ENCODE measurements around the gene CCSAP. TPM values are rescaled to one million over a fixed set of nuclear protein-coding genes. Genes with fewer than 3 reads are reported as not detected.

CCSAP gene
- total RNA-seq, 1 experiment from 2014 or later, result 9.5 TPM

DNA sequence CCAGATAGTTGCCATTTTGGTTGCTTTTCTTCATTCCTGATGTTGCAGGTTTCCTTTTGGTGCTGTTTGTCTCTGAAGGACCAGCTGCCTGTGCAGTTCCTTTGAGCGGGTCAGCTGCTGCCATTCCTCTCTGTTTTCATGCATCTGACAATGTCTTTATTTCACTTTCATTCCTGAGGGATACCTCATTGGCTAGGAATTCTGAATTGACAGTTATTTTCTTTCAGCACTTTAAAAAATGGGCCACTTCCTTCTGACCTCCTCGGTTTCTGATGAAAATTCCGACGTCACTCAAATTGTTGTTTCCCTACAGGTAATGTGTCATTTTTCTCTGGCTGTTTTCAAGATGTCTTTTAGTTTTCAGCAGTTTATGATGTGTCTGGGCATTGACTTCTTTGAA lies 24.8 kb downstream of the CCSAP start:
- Histone ChIP-seq H3K9ac (ENCODE audit: low read length) (no peak overlapping the region), H3K9me3 (ENCODE audit: low read length) (no peaks in the 10 kb centered on the region), H2AFZ (ENCODE audit: low read length) (no peak overlapping the region), H3K4me1 (ENCODE audit: insufficient read depth, low read length) (no peaks in the 10 kb centered on the region), H4K20me1 (ENCODE audit: low read length) (no peaks in the 10 kb centered on the region), H3K79me2 (ENCODE audit: low read length) (no peaks in the 10 kb centered on the region), H3F3A (ENCODE audit: low read length, unreplicated experiment) (no peaks in the 10 kb centered on the region), H3K27ac (ENCODE audit: low read length) (no peak overlapping the region), H3K36me3 (ENCODE audit: low read depth, low read length) (peaks cover 9% of the 10 kb centered on the region; the same call in 1 of the 2 replicates), H3K27me3 (ENCODE audit: low read length) (no peaks in the 10 kb centered on the region), H3K4me2 (ENCODE audit: low read length) (no peak overlapping the region), H3K4me3 (ENCODE audit: low read length) (no peak overlapping the region), H3K9me2 (replicated peaks; ENCODE audit: low read length) (no peaks in the 10 kb centered on the region)
- ATAC-seq (no peak), DNase-seq (no peak)
- TF ChIP-seq EZH2 (IDR thresholded peaks at IDR 0.05; ENCODE audit: low read length, unreplicated experiment) (no peak), EZH2phosphoT487 (IDR thresholded peaks at IDR 0.05; ENCODE audit: borderline replicate concordance, low read length) (no peak)
- TF ChIP-seq, protein P1, sequence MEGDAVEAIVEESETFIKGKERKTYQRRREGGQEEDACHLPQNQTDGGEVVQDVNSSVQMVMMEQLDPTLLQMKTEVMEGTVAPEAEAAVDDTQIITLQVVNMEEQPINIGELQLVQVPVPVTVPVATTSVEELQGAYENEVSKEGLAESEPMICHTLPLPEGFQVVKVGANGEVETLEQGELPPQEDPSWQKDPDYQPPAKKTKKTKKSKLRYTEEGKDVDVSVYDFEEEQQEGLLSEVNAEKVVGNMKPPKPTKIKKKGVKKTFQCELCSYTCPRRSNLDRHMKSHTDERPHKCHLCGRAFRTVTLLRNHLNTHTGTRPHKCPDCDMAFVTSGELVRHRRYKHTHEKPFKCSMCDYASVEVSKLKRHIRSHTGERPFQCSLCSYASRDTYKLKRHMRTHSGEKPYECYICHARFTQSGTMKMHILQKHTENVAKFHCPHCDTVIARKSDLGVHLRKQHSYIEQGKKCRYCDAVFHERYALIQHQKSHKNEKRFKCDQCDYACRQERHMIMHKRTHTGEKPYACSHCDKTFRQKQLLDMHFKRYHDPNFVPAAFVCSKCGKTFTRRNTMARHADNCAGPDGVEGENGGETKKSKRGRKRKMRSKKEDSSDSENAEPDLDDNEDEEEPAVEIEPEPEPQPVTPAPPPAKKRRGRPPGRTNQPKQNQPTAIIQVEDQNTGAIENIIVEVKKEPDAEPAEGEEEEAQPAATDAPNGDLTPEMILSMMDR (conservative IDR thresholded peaks at IDR 0.05; ENCODE audit: low read depth, low read length), result no peak
- BruUV-seq (replicated peaks), result no TSS peak
- intact Hi-C loops (cut with micrococcal nuclease), result no loop called here
- ChIA-PET CTCF (no interaction called here), POLR2A (ENCODE audit: unreplicated experiment) (no interaction called here)

DNA sequence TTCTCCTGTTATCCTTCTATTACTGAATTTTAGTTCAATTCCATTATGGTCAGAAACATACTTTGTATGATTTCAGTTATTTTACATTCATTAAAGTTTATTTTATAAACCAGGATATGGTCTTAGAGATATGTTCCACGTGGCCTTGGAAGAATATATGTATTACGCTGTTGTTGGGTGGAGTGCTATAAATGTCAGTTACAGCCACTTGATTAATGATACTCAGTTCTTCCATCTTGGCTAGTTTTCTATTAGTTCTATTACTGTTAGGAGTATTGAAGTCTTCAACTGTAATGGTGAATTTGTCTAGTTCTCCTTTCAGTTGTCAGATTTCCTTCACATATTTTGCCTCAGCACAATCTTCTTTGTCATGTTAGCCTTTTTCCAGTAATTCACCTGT lies 26.7 kb downstream of the CCSAP start:
- no peak overlapping the region for H3K4me2 ChIP-seq (ENCODE audit: low read length)
- no TSS peak for BruUV-seq (replicated peaks)

DNA sequence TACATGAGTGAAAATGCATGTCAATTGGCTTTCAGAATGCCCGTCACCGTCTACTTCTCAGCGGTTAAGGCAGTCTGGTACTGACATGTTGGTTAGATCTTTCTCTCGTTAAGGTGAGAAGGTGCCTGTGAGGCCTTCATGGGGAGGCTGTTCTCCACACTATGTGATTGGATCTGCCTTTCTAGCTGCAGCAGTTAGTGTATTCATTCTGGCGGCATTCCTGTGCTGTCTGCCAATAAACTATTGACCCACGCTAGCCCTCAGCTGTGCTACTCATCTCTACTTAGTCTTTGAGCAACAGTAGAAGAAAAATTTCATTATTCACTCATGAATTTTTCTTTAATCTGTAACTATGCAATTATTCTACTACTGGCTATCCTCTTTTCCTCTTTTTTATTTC lies 32.0 kb downstream of the CCSAP start:
- Histone ChIP-seq H3F3A (ENCODE audit: low read length, unreplicated experiment) (no peaks in the 10 kb centered on the region), H3K4me2 (ENCODE audit: low read length) (no peak overlapping the region), H3K9me3 (ENCODE audit: low read length) (no peaks in the 10 kb centered on the region), H3K4me1 (ENCODE audit: insufficient read depth, low read length) (no peaks in the 10 kb centered on the region), H4K20me1 (ENCODE audit: low read length) (no peaks in the 10 kb centered on the region), H3K79me2 (ENCODE audit: low read length) (no peaks in the 10 kb centered on the region), H3K4me3 (ENCODE audit: low read length) (no peak overlapping the region), H3K36me3 (ENCODE audit: low read depth, low read length) (peaks cover 9% of the 10 kb centered on the region; the same call in 1 of the 2 replicates), H3K27ac (ENCODE audit: low read length) (no peak overlapping the region), H2AFZ (ENCODE audit: low read length) (no peak overlapping the region), H3K27me3 (ENCODE audit: low read length) (no peaks in the 10 kb centered on the region), H3K9ac (ENCODE audit: low read length) (no peak overlapping the region), H3K9me2 (replicated peaks; ENCODE audit: low read length) (no peaks in the 10 kb centered on the region)
- DNase-seq, result no peak
- ATAC-seq, result no peak
- intact Hi-C loops (cut with micrococcal nuclease), result no loop called here
- CTCF ChIA-PET, result no interaction called here
- TF ChIP-seq, protein P1 (conservative IDR thresholded peaks at IDR 0.05; ENCODE audit: low read depth, low read length), result no peak
- TF ChIP-seq EZH2phosphoT487 (IDR thresholded peaks at IDR 0.05; ENCODE audit: borderline replicate concordance, low read length), result no peak
- no peak for TF ChIP-seq EZH2 (IDR thresholded peaks at IDR 0.05; ENCODE audit: low read length, unreplicated experiment)
- no TSS peak for BruUV-seq (replicated peaks)
- POLR2A ChIA-PET (ENCODE audit: unreplicated experiment), result no interaction called here

More for the DNA sequence above, 26.7 kb downstream of the CCSAP start:
- no peak for ATAC-seq
- Histone ChIP-seq H2AFZ (ENCODE audit: low read length) (no peak overlapping the region), H4K20me1 (ENCODE audit: low read length) (no peaks in the 10 kb centered on the region), H3K9ac (ENCODE audit: low read length) (no peak overlapping the region), H3K27me3 (ENCODE audit: low read length) (no peaks in the 10 kb centered on the region), H3K36me3 (ENCODE audit: low read depth, low read length) (no peaks in the 10 kb centered on the region), H3K4me1 (ENCODE audit: insufficient read depth, low read length) (no peaks in the 10 kb centered on the region), H3K9me2 (replicated peaks; ENCODE audit: low read length) (no peaks in the 10 kb centered on the region), H3K4me3 (ENCODE audit: low read length) (no peak overlapping the region), H3K27ac (ENCODE audit: low read length) (no peak overlapping the region), H3K9me3 (ENCODE audit: low read length) (no peaks in the 10 kb centered on the region), H3F3A (ENCODE audit: low read length, unreplicated experiment) (no peaks in the 10 kb centered on the region), H3K79me2 (ENCODE audit: low read length) (no peaks in the 10 kb centered on the region)
- ChIA-PET CTCF (no interaction called here), POLR2A (ENCODE audit: unreplicated experiment) (no interaction called here)
- intact Hi-C loops (cut with micrococcal nuclease), result no loop called here
- DNase-seq, result no peak
- TF ChIP-seq EZH2 (IDR thresholded peaks at IDR 0.05; ENCODE audit: low read length, unreplicated experiment), result no peak
- no peak for TF ChIP-seq EZH2phosphoT487 (IDR thresholded peaks at IDR 0.05; ENCODE audit: borderline replicate concordance, low read length)
- TF ChIP-seq, protein P1 (conservative IDR thresholded peaks at IDR 0.05; ENCODE audit: low read depth, low read length), result no peak
